Mucosa of descending colon (tissue), 3 donors: ENCODE data around the gene FFAR4. TPM values are rescaled to one million over a fixed set of nuclear protein-coding genes. Genes with fewer than 3 reads are reported as not detected.

Experiments
- ATAC-seq: fragments of 200-7000 bp; cut with Tn5 transposase; one replicate; pipeline ENCODE4 v1.9.1; 2020; ENCODE audit warnings: mild to moderate bottlenecking, moderate library complexity
- DNase-seq, 3 donors: peaks; one replicate each; pipeline ENCODE4 v3.0.0-alpha.2; 2020
- H3K36me3 ChIP-seq: fragments of 200-600 bp; one replicate; pipeline ENCODE4 v1.8.0; 2021; ENCODE audit warnings: low read depth, mild to moderate bottlenecking
- H3K4me1 ChIP-seq: fragments of 200-600 bp; one replicate; pipeline ENCODE4 v1.8.0; 2021; ENCODE audit warnings: low read depth, mild to moderate bottlenecking
- H3K4me3 ChIP-seq: fragments of 200-600 bp; one replicate; pipeline ENCODE4 v1.8.0; 2021; ENCODE audit warnings: mild to moderate bottlenecking
- H3K9me3 ChIP-seq: fragments of 200-600 bp; one replicate; pipeline ENCODE4 v1.8.0; 2021; ENCODE audit warnings: mild to moderate bottlenecking
- CTCF ChIP-seq: fragments of 200-600 bp; IDR thresholded peaks from one replicate; pipeline ENCODE4 v1.8.0; 2022; ENCODE audit warnings: antibody characterized with exemption, mild to moderate bottlenecking
- intact Hi-C, 2 donors: fragments of 100-400 bp; cut with DNase I in 1 of 2; cut with micrococcal nuclease in 1 of 2; formaldehyde crosslinking; loops; one replicate each; pipeline versions ENCODE4 v1.11.0 to v1.11.1; 2022; cut with DNase I, micrococcal nuclease
- total RNA-seq, 3 donors: library from RNA; stranded (reverse); fragmentation: NEBNext Ultra II Directional in 2 of 3; extraction: Animal tissue kit (Norgen Biotek cat#: 25700) in 2 of 3; gene quantifications; one replicate each; pipeline versions ENCODE4 v1.2.1 to v1.2.4, GENCODE V29; 2021 to 2023
- donor health status: DM: no; HTN: no; CAD: no; lungs with moderate emphysema.
- donor health status: DM: no; HTN: no; CAD: no.
- donor health status: DM: no; HTN: yes; CAD: no.

The FFAR4 gene
- total RNA-seq, 3 donors from 2014 or later, result 17.4 to 36.3 (median 28.7) TPM

DNA sequence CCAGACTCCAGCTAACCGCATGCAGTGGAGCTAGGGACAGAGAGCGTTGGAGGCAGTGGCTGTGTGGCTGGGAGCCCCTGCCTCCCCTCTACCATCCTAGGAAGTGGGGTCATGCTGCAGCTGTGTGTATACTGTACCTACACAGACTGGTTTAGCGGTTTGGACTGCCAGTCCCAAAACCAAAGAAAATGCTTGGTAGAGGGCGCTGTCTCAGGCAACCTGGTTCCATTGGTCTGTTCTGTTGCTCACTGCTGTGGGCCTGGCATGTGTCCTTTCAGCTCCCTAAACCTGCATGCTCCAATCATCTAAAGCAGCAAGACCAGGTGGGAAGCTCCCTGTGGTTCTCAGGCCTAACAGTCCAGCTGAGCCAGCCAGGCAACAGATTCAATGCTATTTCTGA lies 30.1 kb downstream of the FFAR4 start:
- DNase-seq (no peak), ATAC-seq (no peak)
- no peak for TF ChIP-seq CTCF
- intact Hi-C loops, result no loop called here
- Histone ChIP-seq H3K4me1 (peaks cover 5% of the 10 kb centered on the region), H3K36me3 (no peaks in the 10 kb centered on the region), H3K9me3 (no peaks in the 10 kb centered on the region), H3K4me3 (no peak overlapping the region)

DNA sequence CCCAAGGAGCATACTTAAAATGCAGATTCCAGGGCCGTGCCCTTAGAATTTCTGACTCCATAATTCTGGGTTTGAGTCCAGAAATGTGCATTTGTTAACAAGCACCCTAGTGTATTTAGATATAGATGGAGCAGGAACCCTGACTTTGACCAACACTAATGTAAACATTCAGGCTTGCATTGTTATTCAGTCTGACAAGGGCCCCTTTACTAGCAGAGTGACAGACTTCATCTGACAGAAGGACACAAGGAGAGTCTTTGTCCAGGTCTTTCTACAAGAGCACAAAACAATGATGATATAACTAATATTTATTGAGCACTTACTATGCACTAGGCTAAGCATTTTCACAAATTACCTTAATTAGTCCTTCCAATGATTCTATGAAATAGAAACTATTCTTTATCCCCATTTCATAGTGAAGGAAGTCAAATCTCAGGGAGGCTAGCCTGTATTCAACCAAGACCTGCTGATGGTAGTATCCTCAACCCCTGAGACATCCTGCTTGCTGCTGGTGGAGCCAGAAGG lies 30.7 kb downstream of the FFAR4 start:
- no peak for TF ChIP-seq CTCF
- intact Hi-C loops, result no loop called here
- ATAC-seq, result no peak

DNA sequence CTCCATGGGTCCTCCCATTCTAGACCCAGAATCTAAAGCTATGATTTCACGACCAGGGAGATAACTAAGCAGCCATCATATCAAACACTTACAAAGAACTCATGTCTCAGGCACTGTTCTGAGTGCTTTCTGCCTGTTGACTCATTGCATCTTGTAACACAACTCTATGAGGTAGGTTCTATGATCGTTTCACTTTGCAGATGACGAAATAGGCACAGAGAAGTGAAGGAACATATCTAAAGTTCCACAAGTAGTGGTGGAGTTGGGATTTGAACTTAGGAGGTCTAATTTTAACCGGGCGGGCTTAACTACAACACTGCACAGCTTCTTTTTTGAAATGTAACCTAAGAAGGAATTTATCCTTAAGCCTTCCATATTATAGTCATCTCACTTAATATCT lies 31.7 kb downstream of the FFAR4 start:
- no peak for DNase-seq
- intact Hi-C loops, result no loop called here
- no peak for TF ChIP-seq CTCF

More for the DNA sequence above, 30.7 kb downstream of the FFAR4 start:
- Histone ChIP-seq H3K4me1 (peaks cover under 1% of the 10 kb centered on the region), H3K4me3 (no peak overlapping the region), H3K36me3 (no peaks in the 10 kb centered on the region), H3K9me3 (no peaks in the 10 kb centered on the region)
- no peak for DNase-seq

DNA sequence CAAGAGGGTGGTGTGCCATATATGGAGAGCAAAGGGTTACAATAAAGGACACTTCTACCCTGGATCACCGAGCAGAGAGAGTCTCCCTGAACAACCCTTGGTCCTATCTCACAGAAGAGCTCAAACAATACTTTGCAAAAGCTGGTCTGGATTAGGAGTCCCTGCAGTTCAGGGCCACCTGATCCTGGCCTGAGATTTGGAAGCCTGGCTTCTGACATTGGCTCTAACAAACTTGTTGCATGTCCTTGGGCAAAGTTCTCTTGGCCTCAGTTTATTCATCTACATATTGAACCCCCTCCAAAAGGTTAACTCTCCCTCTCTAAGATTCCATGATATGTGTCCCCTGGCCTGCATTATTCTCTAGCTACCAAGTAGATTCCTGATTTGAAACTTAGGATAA lies 32.9 kb downstream of the FFAR4 start:
- Histone ChIP-seq H3K4me1 (no peaks in the 10 kb centered on the region), H3K36me3 (no peaks in the 10 kb centered on the region), H3K4me3 (no peak overlapping the region), H3K9me3 (no peaks in the 10 kb centered on the region)
- TF ChIP-seq CTCF, result no peak
- ATAC-seq (no peak), DNase-seq (no peak)
- intact Hi-C loops, result no loop called here

More for the DNA sequence above, 31.7 kb downstream of the FFAR4 start:
- H3K4me3 ChIP-seq, result no peak overlapping the region
- no peaks in the 10 kb centered on the region for H3K36me3 ChIP-seq
- no peaks in the 10 kb centered on the region for H3K9me3 ChIP-seq
- no peaks in the 10 kb centered on the region for H3K4me1 ChIP-seq
- ATAC-seq, result no peak

- Histone ChIP-seq H3K9me3 (no peaks in the 10 kb centered on the region), H3K4me1 (no peaks in the 10 kb centered on the region), H3K36me3 (no peaks in the 10 kb centered on the region), H3K4me3 (no peak overlapping the region)
- DNase-seq, result no peak
- intact Hi-C loops, result no loop called here
- no peak for ATAC-seq
- no peak for TF ChIP-seq CTCF
Measured at GRCh38 chr10:93599778-93600177, 33.3 kb downstream of the FFAR4 start.
